IMR-90 (cell line): ENCODE data around the gene CNST. TPM values are rescaled to one million over a fixed set of nuclear protein-coding genes. Genes with fewer than 3 reads are reported as not detected.

ENCODE experiments used
- ATAC-seq: fragments of 200-7000 bp; cut with Tn5 transposase; 2 replicates; pipeline ENCODE4 v1.9.1; 2020; ENCODE audit warnings: low read depth, mild to moderate bottlenecking, moderate library complexity
- BruUV-seq: library from RNA; stranded (reverse); fragments of 400-500 nt; replicated peaks from 2 replicates; lab custom pipeline; 2021; lab: Mats Ljungman, UMichigan
- CTCF ChIA-PET: fragments of 300-600 bp; formaldehyde crosslinking; extraction: SDS; loops from one replicate; lab custom pipeline; 2021; ENCODE audit warnings: antibody characterized with exemption; lab: Yijun Ruan, JAX
- POLR2A ChIA-PET: fragments of 300-600 bp; sonication (Branson Sonifier 250); formaldehyde crosslinking; loops from one replicate; lab custom pipeline; 2022; ENCODE audit warnings: antibody characterized with exemption; ENCODE audit not compliant: unreplicated experiment; lab: Charles Lee
- DNase-seq: peaks from one replicate; pipeline ENCODE4 v3.0.0; 2013
- H2AFZ ChIP-seq: replicated peaks from 2 replicates; pipeline ENCODE3; 2013; ENCODE audit warnings: low read length, mild to moderate bottlenecking; ENCODE audit not compliant: poor library complexity
- H2AK5ac ChIP-seq: 2 replicates; pipeline ENCODE4 v1.6.1; 2013; ENCODE audit warnings: low read depth, low read length, inconsistent platforms
- H2AK9ac ChIP-seq: replicated peaks from 2 replicates; pipeline ENCODE3; 2013; ENCODE audit warnings: mild to moderate bottlenecking, low read depth, low read length, moderate library complexity; ENCODE audit not compliant: poor library complexity
- H2BK120ac ChIP-seq: 2 replicates; pipeline ENCODE4 v1.6.1; 2013; ENCODE audit warnings: low read depth, low read length, inconsistent platforms
- H2BK15ac ChIP-seq: 3 replicates; pipeline ENCODE4 v1.6.1; 2013; ENCODE audit warnings: low read depth, low read length, inconsistent platforms
- H2BK20ac ChIP-seq: 2 replicates; pipeline ENCODE4 v1.6.1; 2013; ENCODE audit warnings: low read depth, mild to moderate bottlenecking, inconsistent platforms, low read length, moderate library complexity
- H2BK5ac ChIP-seq: 2 replicates; pipeline ENCODE4 v1.6.1; 2013; ENCODE audit warnings: mild to moderate bottlenecking, low read depth, low read length, inconsistent platforms; ENCODE audit not compliant: poor library complexity, severe bottlenecking
- H3K14ac ChIP-seq: replicated peaks from 2 replicates; pipeline ENCODE4 v1.6.1; 2013; ENCODE audit warnings: low read depth, low read length, inconsistent platforms
- H3K18ac ChIP-seq: 2 replicates; pipeline ENCODE4 v1.6.1; 2013; ENCODE audit warnings: low read depth, low read length, control low read depth
- H3K23ac ChIP-seq: 2 replicates; pipeline ENCODE4 v1.6.1; 2013; ENCODE audit warnings: low read depth, low read length, inconsistent platforms
- H3K27ac ChIP-seq: 2 replicates; pipeline ENCODE4 v1.5.1; 2013; ENCODE audit warnings: mild to moderate bottlenecking, control low read depth, low read length; ENCODE audit not compliant: insufficient read depth
- H3K27me3 ChIP-seq: 2 replicates; pipeline ENCODE4 v1.6.1; 2013; ENCODE audit warnings: low read length; ENCODE audit not compliant: control insufficient read depth, insufficient read depth
- H3K36me3 ChIP-seq: 2 replicates; pipeline ENCODE4 v1.6.1; 2013; ENCODE audit warnings: low read length, mixed read lengths; ENCODE audit not compliant: control insufficient read depth, insufficient read depth
- H3K4ac ChIP-seq: 2 replicates; pipeline ENCODE4 v1.6.1; 2013; ENCODE audit warnings: low read depth, low read length, inconsistent platforms
- H3K4me1 ChIP-seq: 2 replicates; pipeline ENCODE4 v1.6.1; 2013; ENCODE audit warnings: low read length, mixed read lengths; ENCODE audit not compliant: control insufficient read depth, insufficient read depth
- H3K4me2 ChIP-seq: 2 replicates; pipeline ENCODE4 v1.6.1; 2013; ENCODE audit warnings: low read depth, mild to moderate bottlenecking, control low read depth, low read length, moderate library complexity
- H3K4me3 ChIP-seq: 2 replicates; pipeline ENCODE4 v1.5.1; 2013; ENCODE audit warnings: low read depth, mild to moderate bottlenecking, control low read depth, low read length, moderate library complexity; ENCODE audit not compliant: insufficient read depth
- H3K56ac ChIP-seq: 2 replicates; pipeline ENCODE4 v1.6.1; 2013; ENCODE audit warnings: low read length, inconsistent platforms; ENCODE audit not compliant: insufficient read depth; ENCODE audit errors: extremely low read depth
- H3K79me1 ChIP-seq, 2 experiments: 2 replicates each; pipeline ENCODE4 v1.6.1; 2013; ENCODE audit warnings: low read length in 2 of 2, inconsistent platforms in 1 of 2, low read depth in 1 of 2
- H3K9ac ChIP-seq: 2 replicates; pipeline ENCODE4 v1.6.1; 2013; ENCODE audit warnings: low read depth, low read length, control low read depth
- H3K9me1 ChIP-seq: 2 replicates; pipeline ENCODE4 v1.6.1; 2013; ENCODE audit warnings: low read length, inconsistent platforms; ENCODE audit not compliant: insufficient read depth
- H3K9me3 ChIP-seq: 2 replicates; pipeline ENCODE4 v1.6.1; 2013; ENCODE audit warnings: low read length; ENCODE audit not compliant: control insufficient read depth, insufficient read depth
- H4K20me1 ChIP-seq: 2 replicates; pipeline ENCODE4 v1.6.1; 2013; ENCODE audit warnings: low read length, inconsistent platforms; ENCODE audit not compliant: insufficient read depth
- H4K5ac ChIP-seq: 2 replicates; pipeline ENCODE4 v1.6.1; 2013; ENCODE audit warnings: mild to moderate bottlenecking, low read depth, low read length, control low read depth
- H4K8ac ChIP-seq, 2 experiments: 2 replicates each; pipeline ENCODE4 v1.6.1; 2013; ENCODE audit warnings: low read depth in 2 of 2, low read length in 2 of 2, control low read depth in 1 of 2, inconsistent platforms in 1 of 2
- H4K91ac ChIP-seq: 2 replicates; pipeline ENCODE4 v1.6.1; 2013; ENCODE audit warnings: low read depth, low read length, inconsistent platforms; ENCODE audit not compliant: insufficient read depth
- CEBPB ChIP-seq: IDR thresholded peaks from 2 replicates; pipeline ENCODE4 v1.6.1; 2012; ENCODE audit warnings: low read depth, low read length, improper control_type of control experiment
- MAFK ChIP-seq: IDR thresholded peaks from 2 replicates; pipeline ENCODE4 v1.6.1; 2012; ENCODE audit warnings: low read depth, low read length, improper control_type of control experiment
- WGBS, 2 experiments: methylation state at CpG; one replicate each; pipeline versions ENCODE4 v1.1.5 to v1.1.7; 2013; ENCODE audit warnings: missing lambda C conversion rate in 2 of 2; ENCODE audit not compliant: insufficient read length in 1 of 2; ENCODE audit errors: extremely low coverage in 2 of 2; 5-methylcytosine and 5-hydroxymethylcytosine counted together
- dilution Hi-C: fragments of 300-500 bp; cut with HindIII; formaldehyde crosslinking; loops from one replicate; pipeline ENCODE4 v1.14.3; 2018; ENCODE audit warnings: low sequenced_read_pairs; ENCODE audit not compliant: unreplicated experiment
- in situ Hi-C: fragments of 300-500 bp; cut with MboI; formaldehyde crosslinking; loops from 3 replicates; pipeline ENCODE4 v1.14.3; 2019; ENCODE audit warnings: low sequenced_read_pairs, inconsistent platforms, mixed read lengths
- intact Hi-C: fragments of 100-400 bp; cut with micrococcal nuclease; formaldehyde crosslinking; loops from 2 replicates; pipeline ENCODE4 v1.10.0; 2022
- polyA plus RNA-seq, 3 experiments: library from polyadenylated mRNA; depleted of rRNA; stranded (reverse); fragments of >200 nt; gene quantifications; 2 replicates each; pipeline ENCODE4 v1.2.3, GENCODE V29; 2012; ENCODE audit warnings: low replicate concordance in 1 of 3
- total RNA-seq: library from RNA; depleted of rRNA; stranded (reverse); fragments of >200 nt; gene quantifications from 2 replicates; pipeline ENCODE4 v1.2.3, GENCODE V29; 2012

The CNST gene
- total and polyA plus RNA-seq, 2 of the 4 experiments (the other 2 are of a cell fraction) = 15.4 to 25.5 TPM

- no peak overlapping the region for H2BK5ac ChIP-seq
- no peak overlapping the region for H3K18ac ChIP-seq
- H3K14ac ChIP-seq = no peak overlapping the region
- WGBS, 2 experiments = no CpG with 5 or more reads among the region's 2 CpGs
- intact Hi-C loops = no loop called here
- H3K4me1 ChIP-seq = no peaks in the 10 kb centered on the region
- CTCF ChIA-PET = no interaction called here
- H2BK120ac ChIP-seq = no peak overlapping the region
- H3K79me1 ChIP-seq = peaks cover 28 to 60% of the 10 kb centered on the region in 2 experiments
- no peak overlapping the region for H2AK9ac ChIP-seq
- no peak overlapping the region for H3K56ac ChIP-seq
- H3K9me3 ChIP-seq = no peaks in the 10 kb centered on the region
- TF ChIP-seq MAFK (no peak), CEBPB (no peak)
- dilution Hi-C loops = no loop called here
- POLR2A ChIA-PET = no interaction called here
- no peaks in the 10 kb centered on the region for H3K9me1 ChIP-seq
- H3K4me3 ChIP-seq = no peak overlapping the region
- BruUV-seq = no TSS peak
- H3K9ac ChIP-seq = no peak overlapping the region
- no peak overlapping the region for H3K27ac ChIP-seq
- H4K5ac ChIP-seq = no peak overlapping the region
- no peak overlapping the region for H2BK15ac ChIP-seq
- DNase-seq (no peak), ATAC-seq (no peak)
- in situ Hi-C loops = no loop called here
- no peak overlapping the region for H3K4me2 ChIP-seq
- no peaks in the 10 kb centered on the region for H3K27me3 ChIP-seq
- peaks cover 27% of the 10 kb centered on the region for H3K36me3 ChIP-seq
- H2AFZ ChIP-seq = no peak overlapping the region
- no peaks in the 10 kb centered on the region; the same call in 1 of the 2 replicates for H4K20me1 ChIP-seq
- no peak overlapping the region for H2AK5ac ChIP-seq
- H4K8ac ChIP-seq = no peak overlapping the region
- H2BK20ac ChIP-seq = no peak overlapping the region
- no peak overlapping the region for H3K4ac ChIP-seq
- H3K23ac ChIP-seq = no peak overlapping the region
- H4K91ac ChIP-seq = no peak overlapping the region
Observed at GRCh38 chr1:246640747-246641146, 74.5 kb downstream of the CNST start.
